Suppressor macrophage treated with lipopolysaccharide for 1 hour (primary cell): ENCODE measurements around the gene ZNF565.
"Not testable (repeated sequence)": the region's sequence is repeated elsewhere in the genome, so short reads cannot be mapped to it uniquely, and the experiment has no call there.

Source experiments
- DNase-seq, 3 donors: peaks; one replicate each; pipeline ENCODE4 v3.0.0-alpha.2; 2020 to 2022

ZNF565 gene

DNA sequence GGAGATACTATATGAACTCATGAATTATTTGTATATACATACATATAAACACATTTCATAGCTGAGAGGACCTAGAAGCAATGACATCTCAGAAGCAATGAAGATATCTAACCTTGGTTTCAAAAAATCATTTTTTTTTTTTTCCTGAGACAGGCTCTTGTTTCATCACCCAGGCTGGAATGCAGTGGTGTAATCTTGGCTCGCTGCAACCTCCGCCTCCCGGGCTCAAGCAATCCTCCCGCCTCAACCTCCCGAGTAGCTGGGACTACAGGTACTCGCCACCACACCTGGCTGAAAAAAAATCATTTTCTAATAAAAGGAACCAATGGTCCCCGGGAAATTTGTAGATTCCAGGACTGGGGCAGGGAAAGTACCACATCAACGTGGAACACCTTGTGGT is 4.0 kb downstream of the ZNF565 start:
- DNase-seq: no peak

DNA sequence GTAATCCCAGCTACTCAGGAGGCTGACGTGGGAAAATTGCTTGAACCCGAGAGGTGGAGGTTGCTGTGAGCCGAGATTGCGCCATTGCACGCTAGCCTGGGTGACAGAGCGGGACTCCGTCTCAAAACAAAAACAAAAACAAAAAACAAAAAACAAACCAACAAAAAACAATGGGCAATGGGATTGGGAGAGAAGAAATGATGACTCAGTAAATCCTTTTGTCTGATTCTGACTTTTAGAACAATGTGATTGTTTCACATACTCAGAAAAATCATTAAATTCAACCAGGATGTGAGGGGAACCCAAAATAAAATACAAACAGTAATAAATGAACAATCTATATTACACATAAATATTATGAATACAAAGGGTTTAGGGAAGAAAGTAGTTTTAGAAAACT is 5.1 kb downstream of the ZNF565 start:
- DNase-seq: no peak

DNA sequence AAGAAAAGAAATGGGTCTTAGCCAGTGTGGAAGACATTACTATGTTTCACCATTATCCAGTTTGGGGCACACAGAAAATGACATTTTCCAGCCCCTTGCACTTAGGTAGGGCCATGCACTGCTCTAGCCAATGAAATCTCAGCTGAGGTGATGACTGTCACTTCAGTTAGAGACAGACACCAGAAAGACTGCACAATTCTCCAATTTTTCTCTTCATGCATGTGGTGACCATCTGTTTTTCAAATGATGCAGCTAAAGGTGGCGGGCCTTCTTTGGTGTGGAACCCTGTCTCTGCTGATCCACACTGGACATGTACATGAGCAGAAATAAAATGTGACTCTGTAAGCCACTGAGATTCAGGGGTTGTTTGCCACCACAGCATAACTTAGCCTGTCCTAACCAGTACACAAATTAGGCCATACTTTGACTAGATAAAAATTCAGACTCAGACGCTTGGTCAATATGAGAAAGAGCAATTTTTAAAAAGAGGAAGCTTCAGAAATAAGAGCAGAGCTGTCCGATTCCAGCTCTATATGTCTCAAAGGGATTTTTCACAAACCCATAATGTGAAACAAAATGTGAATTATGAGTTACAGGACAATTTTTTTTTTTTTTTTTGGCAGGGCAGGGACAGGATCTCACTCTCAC is 6.7 kb downstream of the ZNF565 start:
- peak in 1 of 3 donors; percentile 7 for DNase-seq

DNA sequence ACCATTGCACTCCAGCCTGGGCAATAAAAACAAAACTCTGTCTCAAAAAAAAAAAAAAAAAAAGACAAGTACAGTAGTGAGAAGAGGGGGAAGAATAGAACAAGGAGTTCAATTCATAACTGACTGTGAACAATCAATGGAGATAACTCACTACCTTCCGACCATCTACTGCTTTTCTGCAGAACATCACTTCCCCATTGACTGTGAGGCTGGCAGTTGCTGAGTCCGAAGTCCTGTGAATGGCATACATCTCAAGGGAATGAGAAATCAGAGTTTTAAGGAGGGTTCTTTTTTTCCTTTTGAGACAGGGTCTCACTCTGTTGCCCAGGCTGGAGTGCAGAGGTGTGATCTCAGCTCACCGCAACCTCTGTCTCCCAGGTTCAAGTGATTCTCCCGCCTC is 11.2 kb downstream of the ZNF565 start:
- DNase-seq: no peak

DNA sequence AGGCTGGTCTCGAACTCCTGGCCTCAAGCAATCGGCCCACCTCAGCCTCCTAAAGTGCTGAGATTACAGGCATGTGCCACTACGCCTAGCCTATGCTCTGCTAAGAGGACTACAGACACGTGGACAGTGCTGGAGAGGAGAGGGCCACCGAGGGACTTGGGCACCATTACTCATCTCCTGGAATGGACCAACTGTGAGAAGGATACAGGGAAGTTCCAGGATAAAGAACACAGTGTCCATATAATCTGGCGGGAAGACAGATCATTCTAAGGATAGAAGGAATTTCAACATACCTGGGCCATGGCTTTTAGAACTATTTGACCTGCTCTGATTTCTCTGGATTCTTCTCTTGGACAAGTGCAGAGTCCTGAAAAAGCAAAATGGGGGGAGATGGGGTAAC is 12.8 kb downstream of the ZNF565 start:
- DNase-seq: no peak

DNA sequence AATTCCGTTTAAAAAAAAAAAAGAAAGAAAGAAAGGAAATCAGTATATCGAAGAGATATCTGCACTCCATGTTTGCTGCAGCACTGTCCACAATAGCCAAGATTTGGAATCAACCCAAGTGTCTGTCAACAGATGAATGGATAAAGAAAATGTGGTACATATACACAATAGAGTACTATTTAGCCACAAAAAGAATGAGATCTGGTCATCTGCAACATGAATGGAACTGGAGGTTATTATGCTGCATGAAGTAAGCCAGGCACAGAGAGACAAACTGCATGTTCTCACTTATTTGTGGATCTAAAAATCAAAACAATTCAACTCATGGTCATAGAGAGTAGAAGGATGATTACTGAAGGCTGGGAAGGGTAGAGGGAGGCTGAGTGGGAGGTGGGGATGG is 16.3 kb downstream of the ZNF565 start:
- no peak for DNase-seq

DNA sequence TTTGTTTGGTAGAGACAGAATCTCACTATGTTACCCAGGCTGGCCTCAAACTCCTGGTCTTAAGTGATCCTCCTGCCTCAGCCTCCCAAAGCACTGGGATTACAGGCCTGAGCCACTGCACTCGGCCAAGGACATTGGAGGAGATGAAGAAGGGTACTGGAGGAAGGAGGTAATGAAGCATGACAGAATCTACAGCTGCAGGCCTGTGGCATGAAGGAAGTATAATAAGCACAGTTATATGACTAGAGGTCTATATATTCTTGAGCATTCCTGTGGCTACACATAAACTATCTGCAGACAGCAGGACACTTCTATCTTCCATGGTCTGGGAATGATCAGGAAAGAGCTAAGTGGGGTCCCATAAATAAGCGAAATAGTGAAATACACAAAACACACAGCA is 18.2 kb downstream of the ZNF565 start:
- no peak for DNase-seq

DNA sequence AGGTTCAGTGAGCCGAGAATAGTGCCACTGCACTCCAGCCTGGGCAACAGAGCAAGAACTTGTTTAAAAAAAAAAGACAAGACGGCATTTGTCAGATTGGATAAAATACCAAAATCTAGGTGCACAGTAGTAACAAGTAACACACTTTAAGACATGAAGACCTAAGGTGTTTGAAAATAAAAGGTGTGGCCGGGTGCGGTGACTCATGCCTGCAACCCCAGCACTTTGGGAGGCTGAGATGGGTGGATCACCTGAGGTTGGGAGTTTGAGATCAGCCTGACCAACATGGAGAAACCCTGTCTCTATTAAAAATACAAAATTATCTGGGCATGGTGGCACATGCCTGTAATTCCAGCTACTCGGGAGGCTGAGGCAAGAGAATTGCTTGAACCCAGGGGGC is 27.7 kb downstream of the ZNF565 start:
- DNase-seq: not testable (repeated sequence)

DNA sequence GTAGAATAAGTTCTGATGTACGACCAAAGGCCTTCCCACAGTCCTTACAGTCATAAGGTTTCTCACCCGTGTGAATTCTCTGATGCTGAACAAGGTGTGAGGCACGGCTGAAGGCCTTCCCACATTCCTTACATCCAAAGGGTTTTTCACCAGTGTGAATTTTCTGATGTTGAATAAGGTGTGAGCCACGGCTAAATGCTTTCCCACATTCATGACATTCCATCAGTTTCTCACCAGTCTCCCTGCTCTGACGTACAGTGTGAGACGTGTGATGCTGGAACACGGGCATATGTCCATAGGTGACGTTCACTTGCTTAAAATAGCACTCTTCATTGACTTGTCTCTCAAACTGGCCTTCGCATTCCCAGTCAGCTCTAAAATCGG is 31.2 kb downstream of the ZNF565 start:
- DNase-seq: no peak

DNA sequence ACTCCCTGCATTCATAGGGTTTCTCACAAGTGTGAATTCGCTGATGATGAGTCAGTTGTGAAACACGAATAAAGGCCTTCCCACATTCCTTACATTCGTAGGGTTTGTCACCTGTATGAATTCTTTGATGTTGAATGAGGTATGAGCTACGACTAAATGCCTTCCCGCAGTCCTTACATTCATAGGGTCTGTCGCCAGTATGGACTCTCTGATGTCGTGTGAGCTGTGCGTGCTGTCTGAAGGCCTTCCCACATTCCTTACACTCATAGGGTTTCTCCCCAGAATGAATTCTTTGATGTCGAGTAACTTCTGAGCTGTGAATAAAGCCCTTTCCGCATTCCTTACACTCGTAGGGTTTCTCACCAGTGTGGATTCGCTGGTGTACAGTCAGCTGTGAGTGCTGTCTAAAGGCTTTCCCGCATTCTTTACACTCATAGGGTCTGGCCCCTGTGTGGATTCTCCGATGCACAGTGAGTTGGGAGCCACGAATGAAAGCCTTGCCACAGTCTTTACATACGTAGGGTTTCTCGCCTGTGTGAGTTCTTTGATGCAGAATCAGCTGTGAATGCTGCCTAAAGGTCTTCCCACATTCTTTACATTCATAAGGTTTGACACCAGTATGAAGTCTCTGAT is 31.7 kb downstream of the ZNF565 start:
- DNase-seq: no peak

DNA sequence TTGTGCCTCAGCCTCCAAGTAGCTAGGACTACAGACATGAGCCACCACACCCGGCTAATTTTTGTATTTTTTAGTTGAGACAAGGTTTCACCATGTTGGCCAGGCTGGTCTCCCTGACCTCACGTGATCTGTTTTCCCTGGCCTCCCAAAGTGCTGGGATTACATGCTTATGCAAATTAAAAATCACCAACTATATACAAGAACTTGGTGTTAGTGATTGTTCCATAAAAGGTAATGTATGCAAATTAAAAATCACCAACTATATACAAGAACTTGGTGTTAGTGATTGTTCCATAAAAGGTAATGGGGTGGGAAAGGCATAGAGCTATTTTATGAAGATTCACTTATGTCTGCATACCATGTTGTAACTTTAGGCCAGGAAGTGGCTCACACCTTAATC is 35.4 kb downstream of the ZNF565 start:
- DNase-seq: not testable (repeated sequence)

DNA sequence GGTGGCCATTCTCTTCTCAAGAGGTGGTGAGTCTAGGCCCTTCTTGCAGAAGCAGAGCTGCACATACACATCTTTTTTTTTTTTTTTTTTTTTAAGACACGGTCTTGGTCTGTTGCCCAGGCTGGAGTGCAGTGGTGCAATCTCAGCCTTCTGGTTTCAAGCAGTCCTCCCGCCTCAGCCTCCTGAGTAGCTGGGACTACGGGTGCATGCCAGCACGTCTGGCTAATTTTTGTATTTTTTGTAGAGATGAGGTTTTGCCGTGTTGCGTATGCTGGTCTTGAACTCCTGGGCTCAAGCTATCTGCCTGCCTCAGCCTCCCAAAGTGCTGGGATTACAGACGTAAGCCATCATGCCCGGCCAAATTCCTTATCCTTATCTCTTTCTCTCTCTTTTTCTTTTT is 40.6 kb downstream of the ZNF565 start:
- DNase-seq: not testable (repeated sequence)

DNA sequence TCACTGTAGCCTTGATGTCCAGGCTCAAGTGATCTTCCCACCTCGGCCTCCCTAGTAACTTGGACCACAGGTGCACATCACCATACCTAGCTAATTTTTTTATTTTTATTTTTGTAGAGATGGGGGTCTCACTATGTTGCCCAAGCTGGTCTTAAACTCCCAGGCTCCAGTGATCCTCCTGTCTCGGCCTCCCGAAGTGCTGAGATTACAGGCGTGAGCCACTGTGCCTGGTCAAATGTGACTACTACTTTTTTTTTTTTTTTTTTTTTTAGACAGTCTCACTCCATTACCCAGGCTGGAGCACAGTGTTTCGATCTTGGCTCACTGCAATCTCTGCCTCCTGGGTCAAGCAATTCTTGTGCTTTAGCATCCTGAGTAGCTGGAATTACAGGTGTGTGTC is 41.6 kb downstream of the ZNF565 start:
- DNase-seq: no peak

DNA sequence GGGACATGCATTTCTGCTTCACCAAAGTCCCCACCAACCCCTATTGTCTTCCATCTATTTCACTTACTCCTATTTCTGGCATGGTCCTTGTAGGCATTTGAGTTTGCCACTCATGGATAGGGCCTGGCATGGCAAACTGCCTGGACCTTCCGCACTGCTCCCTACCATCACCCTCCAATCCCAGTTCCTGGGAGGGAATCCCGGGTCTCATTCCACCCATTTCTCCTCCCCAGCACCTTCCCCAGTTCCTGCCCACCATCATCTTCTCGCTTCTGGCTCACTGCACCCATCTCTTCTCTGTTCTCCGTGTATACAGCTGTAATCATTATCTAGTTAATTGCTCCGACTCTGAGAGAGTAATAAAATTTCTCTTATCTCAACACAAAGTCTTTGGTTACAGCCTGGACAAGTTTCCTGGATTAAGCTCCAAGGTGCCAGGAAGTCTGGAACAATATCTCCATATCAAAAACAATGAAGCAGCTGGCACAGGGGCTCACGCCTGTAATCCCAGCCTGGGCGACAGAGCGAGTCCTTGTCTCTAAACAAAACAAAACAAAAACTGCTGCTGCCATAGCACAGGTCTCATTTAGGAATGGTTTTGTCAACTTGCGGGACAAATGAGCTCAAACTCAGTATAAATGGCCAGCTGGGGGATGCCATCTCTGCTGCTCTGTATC is 45.2 kb downstream of the ZNF565 start:
- DNase-seq: no peak

DNA sequence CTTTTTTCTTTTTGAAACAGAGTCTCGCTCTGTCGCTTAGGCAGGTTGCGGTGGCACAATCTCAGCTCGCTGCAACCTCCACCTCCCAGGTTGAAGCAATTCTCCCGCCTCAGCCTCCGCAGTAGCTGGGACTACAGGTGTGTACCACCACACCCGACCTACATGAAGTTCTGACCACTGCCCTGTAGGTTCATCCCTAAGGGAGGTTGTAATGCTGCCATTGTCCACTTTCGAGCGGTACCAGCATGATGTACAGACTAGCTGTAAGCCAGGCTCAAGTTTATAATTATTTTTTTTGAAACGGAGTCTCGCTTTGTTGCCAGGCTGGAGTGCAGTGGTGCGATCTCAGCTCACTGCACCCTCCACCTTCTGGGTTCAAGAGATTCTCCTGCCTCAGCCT is 50.7 kb downstream of the ZNF565 start:
- DNase-seq: no peak

DNA sequence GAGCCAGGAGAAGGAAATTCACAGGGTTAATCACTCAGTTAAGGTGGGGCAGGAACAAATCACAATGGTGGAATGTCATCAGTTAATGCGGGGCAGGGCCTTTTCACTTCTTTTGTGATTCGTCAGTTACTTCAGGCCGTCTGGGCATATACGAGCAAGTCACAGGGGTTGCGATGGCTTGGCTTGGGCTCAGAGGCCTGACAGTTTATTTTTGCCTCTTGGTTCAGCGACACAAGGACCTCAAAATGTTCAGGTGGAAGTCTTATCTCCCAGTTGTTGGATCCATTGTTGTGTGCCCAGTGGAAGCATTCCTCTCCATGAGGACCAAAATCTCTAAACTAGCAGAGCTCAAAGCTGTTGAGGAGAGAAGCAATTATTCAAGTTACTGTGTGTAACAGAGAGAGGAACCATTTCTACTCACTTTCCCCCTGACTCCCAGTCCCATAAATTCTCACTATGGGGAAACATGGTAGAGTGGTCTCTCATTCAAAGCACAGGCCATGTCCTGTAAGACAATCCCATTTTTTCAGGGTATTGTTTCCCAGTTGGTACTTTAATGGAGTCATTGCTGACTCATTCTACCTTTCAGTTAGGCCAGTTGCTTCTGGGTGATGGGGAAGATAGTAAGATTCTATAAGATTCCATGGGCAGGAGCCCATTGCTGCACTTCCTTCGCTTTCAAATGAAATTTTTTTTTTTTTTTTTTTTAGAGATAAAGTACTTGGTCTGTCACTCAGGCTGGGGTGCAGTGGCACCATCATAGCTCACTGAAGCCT is 53.5 kb downstream of the ZNF565 start:
- DNase-seq: no peak

DNA sequence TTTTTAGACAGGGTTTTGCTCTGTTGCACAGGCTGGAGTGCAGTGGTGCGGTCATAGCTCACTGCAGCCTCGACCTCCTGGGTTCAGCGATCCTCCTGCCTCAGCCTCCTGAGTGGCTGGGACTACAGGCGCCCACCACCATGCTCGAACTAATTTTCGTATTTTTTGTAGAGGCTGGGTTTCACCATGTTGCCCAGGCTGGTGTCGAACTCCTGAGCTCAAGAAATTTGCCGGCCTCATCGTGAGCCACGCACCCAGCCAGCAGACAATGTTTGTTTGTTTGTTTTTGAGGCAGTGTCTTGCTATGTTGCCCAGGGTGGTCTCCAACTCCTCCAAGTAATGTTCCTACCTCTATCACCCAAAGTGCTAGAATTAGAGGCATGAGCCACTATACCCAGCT is 61.3 kb downstream of the ZNF565 start:
- no peak for DNase-seq

DNA sequence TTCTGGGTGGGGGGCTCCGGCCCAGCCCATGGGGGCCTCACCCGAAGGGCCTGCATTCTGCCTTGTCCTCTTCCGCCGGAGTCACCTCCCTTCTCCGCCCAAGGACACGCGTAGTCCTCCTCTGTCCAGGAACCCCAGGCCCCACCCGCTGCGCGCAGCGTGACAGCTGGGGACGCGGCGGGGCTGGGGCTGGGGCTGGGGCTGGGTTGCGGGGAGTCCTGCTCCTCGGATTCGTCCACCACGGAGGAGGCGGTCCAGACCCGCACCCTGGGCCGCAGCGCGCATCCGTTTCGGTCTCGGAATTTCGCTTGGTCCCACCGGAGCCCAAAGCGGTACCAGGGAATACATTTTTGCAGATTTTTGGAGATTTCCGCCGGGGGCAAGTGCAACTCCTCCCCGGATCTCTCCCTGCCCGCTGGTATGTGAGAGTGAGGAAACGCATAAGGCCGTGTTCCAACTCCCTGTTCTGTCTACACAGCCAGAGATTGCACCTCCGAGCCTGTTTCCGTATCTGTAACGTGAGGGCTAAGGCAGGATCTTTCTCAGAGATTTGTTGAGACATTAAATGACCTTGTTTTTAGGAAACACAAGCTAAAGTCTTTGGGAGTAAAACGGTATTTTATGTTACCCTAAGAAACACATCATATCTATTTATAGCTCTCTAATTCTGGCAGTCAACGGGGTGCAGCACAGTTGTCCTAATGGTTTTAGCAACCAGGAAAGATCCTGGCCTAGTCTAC is 61.9 kb downstream of the ZNF565 start, which contains the start of gene COX7A1:
COX7A1 (minus strand) TSS at position 96 of the 740 bp plus-strand sequence; CDS start at position 56, 40 bp downstream.
- DNase-seq: peak in 1 of 3 donors; percentile 20

DNA sequence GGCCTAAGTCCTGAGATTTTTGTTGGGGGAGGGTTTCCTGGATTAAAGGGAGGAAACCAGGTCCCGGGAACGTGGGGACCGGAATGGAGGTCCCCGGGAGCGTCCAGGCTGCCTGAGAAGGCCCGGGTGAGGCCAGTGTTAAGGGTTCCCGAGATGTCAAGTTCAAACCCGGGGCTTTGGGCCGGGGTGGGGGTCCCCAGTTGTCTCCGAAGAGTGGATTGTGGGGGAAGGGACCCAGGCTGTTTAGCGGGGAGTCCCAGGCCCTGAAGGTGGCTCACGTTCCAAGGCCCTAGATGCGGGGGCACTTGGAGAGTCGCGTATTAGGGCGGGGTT is 62.5 kb downstream of the ZNF565 start:
- DNase-seq: no peak

DNA sequence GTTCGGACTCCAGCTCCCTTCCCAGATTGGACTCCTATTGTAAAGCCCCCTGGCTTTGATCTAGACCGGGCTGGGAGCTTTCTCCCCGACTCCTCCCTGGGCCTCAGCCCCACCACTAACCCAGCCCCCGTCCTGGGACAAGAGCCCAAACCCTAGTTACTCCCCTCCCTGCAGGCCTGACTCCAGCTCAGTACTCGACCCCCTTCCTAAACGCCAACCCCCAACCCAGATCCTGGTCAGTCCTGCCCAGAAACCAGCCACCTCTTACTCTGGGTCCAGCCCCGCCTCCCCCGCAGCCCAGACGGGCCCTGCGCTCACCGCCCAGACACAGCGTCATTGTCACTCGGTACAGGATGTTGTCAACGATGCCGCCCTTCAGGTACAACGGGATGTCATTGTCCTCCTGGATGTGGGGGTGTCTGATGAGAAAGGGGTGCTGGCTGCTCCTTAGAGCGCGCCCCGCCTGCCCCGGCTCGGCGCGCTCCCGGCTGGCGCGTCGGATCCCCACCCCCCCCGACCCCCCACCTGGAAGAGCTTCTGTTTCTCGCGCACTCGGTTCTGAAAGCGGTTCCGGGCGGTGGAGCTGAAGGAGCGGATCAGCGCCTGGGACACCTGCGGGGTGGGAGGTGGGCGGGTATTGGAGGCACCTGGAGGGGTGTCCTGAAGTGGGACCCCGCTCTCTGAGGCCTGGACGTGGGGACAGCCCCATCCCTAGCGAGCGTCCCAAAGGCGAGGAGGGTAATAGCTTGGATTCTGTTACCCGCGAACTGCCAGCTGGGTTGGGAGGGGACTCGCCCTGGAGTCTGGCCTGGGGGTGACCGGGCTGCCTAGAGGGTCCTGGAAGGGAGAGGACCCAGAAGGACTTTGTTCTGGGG is 63.1 kb downstream of the ZNF565 start:
- DNase-seq: no peak

DNA sequence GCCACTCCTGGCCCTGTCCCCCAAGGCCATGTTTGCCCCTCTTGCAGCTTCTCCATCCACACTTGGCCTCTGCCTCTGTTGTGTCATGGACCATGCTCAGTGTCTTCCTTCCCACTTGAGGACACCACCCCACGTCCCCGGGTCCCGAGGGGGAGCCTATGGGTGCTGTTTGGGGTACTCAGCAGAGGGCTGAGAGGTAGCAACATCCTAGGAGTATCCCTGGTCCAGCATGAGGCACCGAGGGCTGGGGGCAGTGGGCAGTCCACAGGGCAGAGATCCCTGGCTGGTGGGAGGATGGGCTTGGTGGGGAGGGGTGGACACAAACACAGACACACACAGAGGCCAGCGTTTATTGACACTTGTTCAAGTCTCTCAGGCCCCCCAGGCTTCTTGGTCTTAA is 63.9 kb downstream of the ZNF565 start:
- no peak for DNase-seq
